Panc1 (cell line): ENCODE results near the gene AOAH. TPM values are rescaled to one million over a fixed set of nuclear protein-coding genes. Genes with fewer than 3 reads are reported as not detected.

Source experiments
- ATAC-seq: fragments of 200-7000 bp; cut with Tn5 transposase; 2 replicates; pipeline ENCODE4 v1.9.1; 2020; ENCODE audit warnings: mild to moderate bottlenecking, moderate library complexity
- BruUV-seq: library from RNA; stranded (reverse); fragments of 400-500 nt; replicated peaks from 2 replicates; lab custom pipeline; 2021; lab: Mats Ljungman, UMichigan
- CTCF ChIA-PET: fragments of 300-600 bp; sonication (Branson Sonifier 250); formaldehyde crosslinking; loops from one replicate; lab custom pipeline; 2022; ENCODE audit warnings: antibody characterized with exemption; lab: Charles Lee
- POLR2A ChIA-PET: fragments of 300-600 bp; sonication (Branson Sonifier 250); formaldehyde crosslinking; loops from one replicate; lab custom pipeline; 2022; ENCODE audit warnings: antibody characterized with exemption; lab: Charles Lee
- DNase-seq: peaks from one replicate; pipeline ENCODE4 v3.0.0-alpha.2; 2010; ENCODE audit warnings: low read depth, low spot score
- H3K27ac ChIP-seq: 2 replicates; pipeline ENCODE4 v1.5.1; 2011; ENCODE audit warnings: mild to moderate bottlenecking, low read length, inconsistent platforms
- H3K27me3 ChIP-seq: fragments of 200-500 bp; sonication (Bioruptor generic); 2 replicates; pipeline ENCODE4 v1.6.0; 2014; ENCODE audit warnings: low read length, inconsistent platforms; ENCODE audit not compliant: control insufficient read depth, insufficient read depth
- H3K36me3 ChIP-seq: fragments of 200-500 bp; sonication (Bioruptor generic); 2 replicates; pipeline ENCODE4 v1.5.1; 2014; ENCODE audit warnings: inconsistent platforms, mild to moderate bottlenecking, low read length, moderate library complexity; ENCODE audit not compliant: control insufficient read depth, insufficient read depth
- H3K4me1 ChIP-seq: 2 replicates; pipeline ENCODE4 v1.5.1; 2011; ENCODE audit warnings: inconsistent platforms, mild to moderate bottlenecking, low read length, moderate library complexity; ENCODE audit not compliant: control insufficient read depth, insufficient read depth
- H3K4me3 ChIP-seq, 2 experiments: 2 replicates each; pipeline ENCODE4 v1.5.1; 2011 to 2012; ENCODE audit warnings: low read depth in 2 of 2, low read length in 2 of 2, mild to moderate bottlenecking in 2 of 2, inconsistent platforms in 1 of 2, moderate library complexity in 1 of 2
- H3K9me3 ChIP-seq: fragments of 200-500 bp; sonication (Bioruptor generic); 2 replicates; pipeline ENCODE4 v1.5.1; 2014; ENCODE audit warnings: low read depth, mild to moderate bottlenecking, inconsistent platforms, low read length, moderate library complexity; ENCODE audit not compliant: control insufficient read depth, insufficient read depth
- CTCF ChIP-seq: fragments of 450-650 bp; IDR thresholded peaks from 2 replicates; pipeline ENCODE4 v1.5.1; 2017; ENCODE audit warnings: mild to moderate bottlenecking
- POLR2AphosphoS5 ChIP-seq: IDR thresholded peaks from 2 replicates; pipeline ENCODE4 v1.6.1; 2012; ENCODE audit warnings: mild to moderate bottlenecking, low read depth, low read length, moderate library complexity
- REST ChIP-seq, 2 experiments: IDR thresholded peaks; 2 replicates each; pipeline ENCODE4 v1.6.1; 2011 to 2012; ENCODE audit warnings: low read depth in 2 of 2, control low read depth in 1 of 2, low read length in 1 of 2, mild to moderate bottlenecking in 1 of 2, moderate library complexity in 1 of 2; ENCODE audit not compliant: insufficient read depth in 1 of 2
- SIN3A ChIP-seq: IDR thresholded peaks from 2 replicates; pipeline ENCODE4 v1.6.1; 2012; ENCODE audit warnings: low read depth, mild to moderate bottlenecking, low read length, moderate library complexity, borderline replicate concordance; ENCODE audit not compliant: insufficient read depth
- TCF7L2 ChIP-seq: IDR thresholded peaks from 2 replicates; pipeline ENCODE4 v1.6.1; 2011; ENCODE audit warnings: mild to moderate bottlenecking, low read depth, low read length, inconsistent platforms
- in situ Hi-C: cut with HindIII; loops from 2 replicates; pipeline ENCODE4 v1.10.0; 2016; ENCODE audit warnings: low sequenced_read_pairs, low pct_unique_long_range_greater_than_20kb
- intact Hi-C: fragments of 100-400 bp; cut with micrococcal nuclease; formaldehyde crosslinking; loops from one replicate; pipeline ENCODE4 v1.10.0; 2022; ENCODE audit not compliant: unreplicated experiment
- total RNA-seq: library from RNA; stranded (reverse); gene quantifications from one replicate; pipeline ENCODE4 v1.2.1, GENCODE V29; 2021; ENCODE audit not compliant: unreplicated experiment

AOAH gene
- total RNA-seq, 1 experiment from 2014 or later = 0.31 TPM

DNA sequence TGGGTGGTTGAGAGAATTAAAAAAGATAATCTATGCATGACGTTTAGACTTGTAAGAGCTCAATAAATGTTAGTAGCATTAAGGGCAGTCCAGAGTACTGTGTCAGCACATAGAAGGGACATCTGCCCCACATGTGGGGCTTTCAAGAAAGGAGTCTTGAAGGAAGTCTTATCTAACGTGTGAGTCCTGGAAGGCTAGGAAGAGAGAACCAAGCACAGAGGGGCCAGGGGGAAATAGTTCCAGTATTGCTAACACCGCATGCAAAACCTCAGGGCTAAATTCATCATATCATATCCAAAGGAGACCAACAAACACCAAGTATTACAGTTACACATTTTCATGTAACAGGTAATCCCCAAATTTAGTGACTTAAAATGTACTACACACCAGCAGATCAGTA lies 122.7 kb downstream of the AOAH start:
- Histone ChIP-seq H3K27me3 (no peaks in the 10 kb centered on the region), H3K36me3 (no peaks in the 10 kb centered on the region), H3K27ac (peak overlapping the region; percentile 8; the same call in 1 of the 2 replicates), H3K4me3 (no peak overlapping the region), H3K9me3 (peaks cover 5% of the 10 kb centered on the region; the same call in 1 of the 2 replicates), H3K4me1 (peaks cover 10% of the 10 kb centered on the region; the same call in 1 of the 2 replicates)
- POLR2A ChIA-PET = no interaction called here
- in situ Hi-C loops (no loop called here), intact Hi-C loops (no loop called here)
- TF ChIP-seq SIN3A = no peak
- TF ChIP-seq REST (IDR thresholded peaks at IDR 0.05; ENCODE audit: insufficient read depth in 1 of 2, low read depth in 2 of 2, low read length in 1 of 2) = no peak
- no peak for TF ChIP-seq TCF7L2
- no peak for TF ChIP-seq CTCF
- TF ChIP-seq POLR2AphosphoS5 = no peak
- no TSS peak for BruUV-seq
- CTCF ChIA-PET = no interaction called here
- no peak for ATAC-seq
- DNase-seq = no peak

DNA sequence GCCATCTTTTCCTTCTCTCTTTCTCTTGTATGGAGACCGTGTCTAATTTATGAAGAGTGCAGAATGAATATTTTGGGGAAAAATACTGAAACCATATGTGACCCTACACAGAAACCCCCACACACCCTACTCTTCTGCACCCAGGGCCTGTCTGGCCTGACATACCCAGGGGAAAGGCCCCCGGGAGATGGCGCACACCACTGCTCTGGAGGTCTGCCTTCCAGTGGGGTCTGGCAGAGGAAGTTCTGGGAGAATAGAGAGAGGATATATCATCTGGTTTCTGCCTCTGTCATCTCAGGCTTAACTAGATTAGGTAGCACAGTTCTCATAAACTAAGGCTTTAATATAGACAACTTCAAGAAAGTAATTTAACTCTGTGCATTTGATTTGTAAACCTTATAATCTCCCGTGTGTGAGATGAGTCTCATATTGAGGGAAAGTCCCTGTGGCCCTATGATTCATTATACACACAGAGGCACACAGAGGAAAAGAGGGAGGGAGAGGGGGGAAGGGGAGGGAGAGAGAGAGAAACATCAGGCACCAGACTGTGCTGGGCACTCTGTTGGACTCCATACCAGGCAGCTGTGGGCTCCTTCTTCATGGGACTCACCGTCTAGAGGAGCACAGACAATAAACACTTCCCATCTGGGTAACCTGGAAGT lies 123.3 kb downstream of the AOAH start:
- intact Hi-C loops (no loop called here), in situ Hi-C loops (no loop called here)
- ChIA-PET POLR2A (no interaction called here), CTCF (no interaction called here)
- Histone ChIP-seq H3K9me3 (peaks cover 5% of the 10 kb centered on the region; the same call in 1 of the 2 replicates), H3K27me3 (no peaks in the 10 kb centered on the region), H3K4me3 (no peak overlapping the region), H3K36me3 (no peaks in the 10 kb centered on the region), H3K4me1 (peaks cover 10% of the 10 kb centered on the region; the same call in 1 of the 2 replicates), H3K27ac (peak overlapping the region; percentile 46; the same call in 1 of the 2 replicates)
- BruUV-seq = no TSS peak
- TF ChIP-seq CTCF (no peak), SIN3A (no peak), TCF7L2 (no peak), REST (IDR thresholded peaks at IDR 0.05; ENCODE audit: insufficient read depth in 1 of 2, low read depth in 2 of 2, low read length in 1 of 2) (no peak), POLR2AphosphoS5 (no peak)
- DNase-seq = no peak
- peak; percentile 82 for ATAC-seq
